IMR-90 (cell line): ENCODE data around the gene STEAP3. TPM values are rescaled to one million over a fixed set of nuclear protein-coding genes. Genes with fewer than 3 reads are reported as not detected.

Source experiments
- MAZ ChIP-seq: IDR thresholded peaks from 2 replicates; pipeline ENCODE4 v1.6.1; 2012; ENCODE audit warnings: low read depth, mild to moderate bottlenecking, low read length, improper control_type of control experiment, moderate library complexity, borderline replicate concordance
- POLR2A ChIP-seq: IDR thresholded peaks from 2 replicates; pipeline ENCODE4 v1.6.1; 2012; ENCODE audit warnings: mild to moderate bottlenecking, low read depth, low read length
- RAD21 ChIP-seq: IDR thresholded peaks from 2 replicates; pipeline ENCODE4 v1.6.1; 2012; ENCODE audit warnings: low read length, improper control_type of control experiment
- polyA plus RNA-seq, 3 experiments: library from polyadenylated mRNA; depleted of rRNA; stranded (reverse); fragments of >200 nt; gene quantifications; 2 replicates each; pipeline ENCODE4 v1.2.3, GENCODE V29; 2012; ENCODE audit warnings: low replicate concordance in 1 of 3
- total RNA-seq: library from RNA; depleted of rRNA; stranded (reverse); fragments of >200 nt; gene quantifications from 2 replicates; pipeline ENCODE4 v1.2.3, GENCODE V29; 2012
- TF ChIP-seq, protein P1 (sequence below): conservative IDR thresholded peaks from 2 replicates; pipeline ENCODE4 v1.5.1; 2012; ENCODE audit warnings: mild to moderate bottlenecking, low read depth, low read length, improper control_type of control experiment

Gene STEAP3
- total and polyA plus RNA-seq, 2 of the 4 experiments (the other 2 are of a cell fraction), result 19.4 to 43.9 TPM

DNA sequence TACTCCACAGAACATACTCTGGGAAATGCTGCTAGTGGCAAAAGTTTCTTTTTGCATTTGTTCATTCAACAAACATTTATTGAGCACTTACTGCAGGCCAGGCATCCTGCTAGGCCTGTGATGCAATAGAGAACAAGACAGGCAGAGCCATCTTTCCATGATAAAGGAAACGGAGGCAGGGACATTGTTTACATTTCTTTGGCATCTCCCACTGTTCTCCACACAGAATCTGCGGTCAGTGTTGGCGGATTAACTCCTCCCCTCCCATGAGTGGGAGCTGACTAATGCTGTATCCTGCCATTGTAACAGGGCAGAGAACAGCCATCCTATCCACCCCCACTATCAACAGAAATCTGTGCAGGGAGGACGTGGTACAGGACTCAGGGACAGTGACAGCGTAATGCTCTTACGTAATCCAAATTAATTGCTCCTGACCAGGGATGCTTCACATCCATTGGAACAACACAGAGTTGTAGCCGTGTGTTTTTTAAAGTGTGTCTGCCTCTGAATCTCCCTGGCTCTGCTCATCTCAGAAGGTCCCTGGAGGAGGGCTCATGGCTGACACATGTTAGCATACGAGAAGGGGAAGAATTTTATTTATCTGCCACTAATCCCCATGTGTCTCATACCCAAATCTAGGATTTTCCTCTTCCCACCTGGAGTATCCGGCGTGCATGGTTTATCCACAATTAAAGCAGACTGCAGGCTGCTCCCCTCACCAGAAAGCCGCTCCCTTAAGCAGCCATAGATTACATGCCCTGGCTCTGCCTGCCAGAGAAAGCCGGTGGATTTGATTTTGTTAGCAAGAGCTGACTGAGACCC, 32.3 kb downstream of the STEAP3 start (continued):
- TF ChIP-seq, protein P1, sequence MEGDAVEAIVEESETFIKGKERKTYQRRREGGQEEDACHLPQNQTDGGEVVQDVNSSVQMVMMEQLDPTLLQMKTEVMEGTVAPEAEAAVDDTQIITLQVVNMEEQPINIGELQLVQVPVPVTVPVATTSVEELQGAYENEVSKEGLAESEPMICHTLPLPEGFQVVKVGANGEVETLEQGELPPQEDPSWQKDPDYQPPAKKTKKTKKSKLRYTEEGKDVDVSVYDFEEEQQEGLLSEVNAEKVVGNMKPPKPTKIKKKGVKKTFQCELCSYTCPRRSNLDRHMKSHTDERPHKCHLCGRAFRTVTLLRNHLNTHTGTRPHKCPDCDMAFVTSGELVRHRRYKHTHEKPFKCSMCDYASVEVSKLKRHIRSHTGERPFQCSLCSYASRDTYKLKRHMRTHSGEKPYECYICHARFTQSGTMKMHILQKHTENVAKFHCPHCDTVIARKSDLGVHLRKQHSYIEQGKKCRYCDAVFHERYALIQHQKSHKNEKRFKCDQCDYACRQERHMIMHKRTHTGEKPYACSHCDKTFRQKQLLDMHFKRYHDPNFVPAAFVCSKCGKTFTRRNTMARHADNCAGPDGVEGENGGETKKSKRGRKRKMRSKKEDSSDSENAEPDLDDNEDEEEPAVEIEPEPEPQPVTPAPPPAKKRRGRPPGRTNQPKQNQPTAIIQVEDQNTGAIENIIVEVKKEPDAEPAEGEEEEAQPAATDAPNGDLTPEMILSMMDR, result no peak
- TF ChIP-seq MAZ (peak; percentile 72), POLR2A (peak; percentile 45; the same call in 1 of the 2 replicates), RAD21 (no peak)
